IPS-18c (cell line): ENCODE measurements around the gene KRT2.

Source experiments
- H3K4me3 ChIP-seq: 2 replicates; pipeline ENCODE4 v1.7.0; 2013; ENCODE audit warnings: low read depth, mild to moderate bottlenecking, low read length, moderate library complexity; ENCODE audit not compliant: insufficient read depth
- H3K9me3 ChIP-seq: one replicate; pipeline ENCODE4 v1.6.1; 2013; ENCODE audit warnings: mild to moderate bottlenecking, low read length, moderate library complexity; ENCODE audit not compliant: control insufficient read depth, insufficient read depth

Gene KRT2

DNA sequence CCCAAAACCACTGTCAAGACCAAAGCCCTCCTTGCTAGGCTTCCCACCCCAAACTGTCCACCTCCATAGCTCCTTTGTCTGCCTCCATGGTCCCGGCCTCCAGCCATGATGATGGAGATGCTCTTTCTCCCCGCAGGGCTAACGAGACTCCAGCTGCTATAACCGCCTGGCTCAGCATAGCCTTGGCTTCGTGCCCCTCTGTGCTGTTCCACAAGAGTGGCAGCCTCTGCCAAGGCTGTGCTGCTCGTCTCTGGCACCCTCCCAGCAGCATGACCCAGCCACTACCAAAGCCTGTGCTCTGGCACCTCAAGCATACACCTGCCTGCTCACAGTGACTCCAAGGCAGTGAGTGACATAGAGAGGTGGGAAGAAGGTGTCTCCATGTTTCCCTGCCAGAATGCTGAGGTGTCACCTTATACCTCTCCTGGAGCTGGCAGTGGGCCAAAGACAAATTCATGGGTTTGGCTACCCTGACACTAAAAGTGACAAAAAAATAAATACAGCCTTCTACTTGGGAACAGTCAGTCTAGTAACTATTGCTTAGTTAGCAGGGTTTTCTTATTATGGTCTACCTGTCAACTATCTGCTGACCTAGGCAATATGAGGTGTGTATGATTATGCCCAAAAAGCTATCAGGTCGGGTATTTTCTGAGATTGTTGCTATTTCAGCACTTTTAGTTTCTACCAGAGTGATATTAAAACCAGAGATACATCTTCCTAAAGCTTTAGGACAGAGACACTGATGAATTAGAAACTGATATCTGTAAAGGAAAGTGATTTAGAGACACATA is 17.6 kb downstream of the KRT2 start:
- H3K9me3 ChIP-seq: no peaks in the 10 kb centered on the region
- H3K4me3 ChIP-seq: no peak overlapping the region

GRCh38 chr12:52633383-52633782 is 18.6 kb downstream of the KRT2 start:
- no peaks in the 10 kb centered on the region for H3K9me3 ChIP-seq
- H3K4me3 ChIP-seq: no peak overlapping the region

GRCh38 chr12:52632656-52633055 is 19.4 kb downstream of the KRT2 start:
- no peaks in the 10 kb centered on the region for H3K9me3 ChIP-seq
- H3K4me3 ChIP-seq: no peak overlapping the region

GRCh38 chr12:52631676-52632459 is 20.1 kb downstream of the KRT2 start:
- no peak overlapping the region for H3K4me3 ChIP-seq

DNA sequence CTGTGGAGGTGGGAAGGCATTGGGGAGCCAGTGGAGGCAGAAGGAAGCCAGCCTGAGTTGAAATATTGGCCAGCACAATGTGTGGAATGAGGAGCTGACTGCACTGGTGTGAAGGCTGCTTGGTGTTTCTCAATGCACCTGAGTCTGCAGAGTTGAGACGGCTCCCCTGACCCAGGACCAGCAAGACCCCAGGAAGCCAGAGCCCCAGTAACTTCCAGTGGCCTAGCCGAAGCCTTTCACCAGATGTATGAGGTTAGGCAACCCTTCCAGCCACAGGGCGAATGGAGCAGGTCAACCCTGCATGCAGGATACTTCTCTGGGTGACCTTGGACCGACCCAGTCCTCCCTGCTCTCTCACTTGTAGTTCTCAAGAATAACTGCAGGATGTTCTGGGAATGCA is 20.7 kb downstream of the KRT2 start:
- Histone ChIP-seq H3K9me3 (no peaks in the 10 kb centered on the region), H3K4me3 (no peak overlapping the region)

More at GRCh38 chr12:52631676-52632459, 20.1 kb downstream of the KRT2 start:
- no peaks in the 10 kb centered on the region for H3K9me3 ChIP-seq

GRCh38 chr12:52630599-52631200 is 21.3 kb downstream of the KRT2 start:
- Histone ChIP-seq H3K4me3 (no peak overlapping the region), H3K9me3 (no peaks in the 10 kb centered on the region)

DNA sequence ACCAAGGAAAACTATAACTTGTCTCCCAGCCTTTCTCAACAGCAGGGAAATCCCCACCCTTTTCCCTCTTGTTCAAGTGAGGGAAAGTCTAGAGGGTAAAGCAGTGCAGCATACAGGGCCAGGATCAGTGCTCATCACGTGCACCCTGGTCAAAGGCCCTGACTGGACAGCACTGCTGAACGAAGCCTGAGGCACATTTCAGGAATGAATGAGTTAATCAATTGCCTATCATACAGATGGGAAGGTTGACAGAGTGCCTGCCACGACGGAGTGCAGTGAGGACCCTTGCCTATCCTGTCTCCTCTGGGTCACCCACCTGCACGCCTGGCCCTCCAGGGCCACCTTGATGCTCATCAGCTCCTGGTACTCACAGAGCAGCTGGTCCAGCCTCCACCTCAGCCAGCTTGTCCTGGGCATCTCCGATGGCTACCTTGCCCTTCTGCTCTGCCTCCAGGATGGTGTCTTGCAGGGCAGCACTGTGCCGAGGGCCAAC is 22.0 kb downstream of the KRT2 start:
- no peak overlapping the region for H3K4me3 ChIP-seq
- H3K9me3 ChIP-seq: no peaks in the 10 kb centered on the region

DNA sequence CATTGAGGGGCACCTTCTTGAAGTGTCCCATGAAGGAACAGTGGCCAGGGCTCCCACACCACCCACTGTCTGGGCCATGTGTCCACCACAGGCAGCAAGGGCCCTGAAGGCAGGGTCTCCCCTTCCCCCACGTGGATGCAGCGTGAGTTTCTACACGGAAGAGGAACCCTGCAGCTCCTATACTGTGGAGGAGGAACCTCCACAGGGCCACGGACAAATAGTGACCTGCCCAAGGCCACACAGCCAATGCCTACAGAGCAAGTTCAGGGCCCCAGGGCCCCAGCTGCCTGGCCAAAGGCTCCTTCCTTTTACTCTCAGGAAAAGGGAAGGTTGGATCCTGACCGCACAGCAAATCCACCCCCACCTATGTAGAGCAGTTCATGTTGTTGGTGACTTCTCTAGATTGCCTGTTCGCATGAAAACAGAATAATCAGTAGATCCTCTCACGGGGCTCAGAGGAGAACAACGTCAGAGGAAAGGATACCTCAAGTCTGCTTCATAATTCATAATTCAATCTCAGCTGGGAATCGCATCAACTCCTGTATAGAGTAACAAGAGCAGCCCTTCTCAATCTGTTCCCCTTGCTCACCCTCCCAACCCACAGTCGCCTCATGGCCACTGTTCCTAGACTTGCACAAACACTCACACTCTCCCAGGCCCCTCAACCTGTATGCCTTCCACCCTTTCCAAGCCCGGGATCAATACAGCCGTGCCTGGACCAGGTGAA is 22.6 kb downstream of the KRT2 start:
- Histone ChIP-seq H3K9me3 (no peaks in the 10 kb centered on the region), H3K4me3 (no peak overlapping the region)

GRCh38 chr12:52628841-52629240 is 23.2 kb downstream of the KRT2 start:
- H3K9me3 ChIP-seq: no peaks in the 10 kb centered on the region
- H3K4me3 ChIP-seq: no peak overlapping the region

DNA sequence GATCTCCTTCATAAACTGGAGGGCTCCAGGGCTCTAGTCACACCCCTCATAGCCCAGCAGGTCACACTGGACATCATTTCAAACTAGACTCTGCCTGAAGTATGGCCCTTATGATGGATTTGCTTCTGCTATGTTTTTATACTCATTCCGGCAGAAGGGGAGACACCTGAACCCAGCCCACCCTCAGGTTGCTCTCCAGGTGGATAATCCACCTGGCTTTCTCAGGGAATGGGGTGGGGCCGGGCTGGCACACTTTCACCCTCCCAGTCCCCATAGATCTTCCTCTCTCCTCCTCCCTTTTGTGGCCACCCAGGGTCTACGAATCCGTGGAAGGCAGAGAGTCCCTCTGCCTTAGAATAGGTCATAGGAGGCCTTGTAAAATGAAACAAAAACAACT is 23.9 kb downstream of the KRT2 start:
- Histone ChIP-seq H3K9me3 (no peaks in the 10 kb centered on the region), H3K4me3 (no peak overlapping the region)

DNA sequence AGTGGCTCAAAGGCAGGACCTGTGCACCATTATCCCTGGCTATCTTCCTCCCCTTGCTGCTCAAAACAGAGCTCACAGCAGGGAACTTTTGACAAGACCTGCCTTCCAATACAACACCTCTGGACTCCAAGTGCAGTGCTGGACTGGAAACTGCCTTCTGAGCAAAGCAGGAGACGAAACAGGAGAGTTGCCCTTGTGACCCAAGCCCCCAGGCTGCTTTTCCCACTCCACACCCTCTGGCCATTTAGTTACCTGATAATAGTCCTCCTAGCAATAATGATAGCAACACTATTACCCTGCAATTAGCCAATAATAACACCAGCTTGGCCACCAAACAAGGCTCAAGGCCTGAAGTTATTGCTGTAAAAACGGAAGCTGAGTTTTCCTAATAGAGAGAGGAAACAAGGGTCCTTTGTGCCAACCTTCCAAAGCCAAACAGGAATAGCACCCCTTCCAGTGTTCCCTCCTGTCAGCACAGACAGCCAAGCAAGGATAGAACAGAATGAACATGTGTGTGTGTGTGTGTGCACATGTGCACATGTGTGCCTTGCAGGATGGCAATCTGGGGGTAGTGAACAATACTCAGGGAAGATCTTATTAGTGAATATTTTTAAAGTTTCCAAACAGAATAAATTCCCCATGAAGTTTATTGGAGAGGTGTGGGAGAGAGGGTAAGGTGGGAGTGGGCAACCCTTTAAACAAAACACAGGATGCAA is 24.5 kb downstream of the KRT2 start:
- no peak overlapping the region for H3K4me3 ChIP-seq
- no peaks in the 10 kb centered on the region for H3K9me3 ChIP-seq

GRCh38 chr12:52622349-52622748 is 29.7 kb downstream of the KRT2 start:
- no peaks in the 10 kb centered on the region for H3K9me3 ChIP-seq
- no peak overlapping the region for H3K4me3 ChIP-seq

DNA sequence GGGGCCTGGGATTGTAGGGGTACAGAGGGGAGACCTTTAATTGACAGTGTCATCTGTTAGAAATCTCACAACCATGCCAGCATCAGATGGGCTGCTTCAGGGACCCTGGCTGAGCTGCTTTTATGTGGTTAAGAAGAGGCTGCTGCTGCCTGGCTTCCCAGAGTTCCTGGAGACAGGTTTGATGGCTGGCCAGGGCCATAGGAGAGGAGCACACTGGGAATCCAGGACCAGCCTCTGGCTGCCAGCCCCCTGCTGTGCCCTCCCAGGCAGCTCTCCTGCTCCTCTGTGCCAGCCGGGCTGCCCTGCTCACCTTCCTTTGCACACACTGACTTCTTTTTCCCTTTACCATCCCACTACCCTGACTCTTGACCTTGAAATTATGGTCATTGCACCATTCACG is 33.1 kb downstream of the KRT2 start:
- Histone ChIP-seq H3K4me3 (no peak overlapping the region), H3K9me3 (no peaks in the 10 kb centered on the region)

DNA sequence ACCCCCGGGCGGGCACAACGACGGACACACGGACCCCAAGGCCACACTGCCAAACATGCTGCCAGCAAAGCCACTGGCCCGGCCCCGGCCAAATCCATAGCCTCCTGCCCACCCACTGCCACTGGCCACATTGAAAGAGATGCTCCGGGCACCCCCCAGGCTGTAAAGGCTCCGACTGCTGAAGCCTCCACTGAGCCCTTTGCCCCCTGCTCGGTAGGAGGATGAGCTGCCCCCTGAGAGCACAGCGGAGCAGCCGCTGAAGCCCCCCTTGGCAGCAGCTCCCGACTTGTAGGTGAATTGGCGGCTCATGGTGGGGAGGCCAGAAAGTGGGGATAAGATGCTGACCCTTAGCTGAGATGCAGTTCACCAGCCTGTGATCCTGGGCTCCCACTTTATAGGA is 33.8 kb downstream of the KRT2 start, which contains the start of gene KRT73:
Gene KRT73, minus strand, starts transcription at position 344 of the 400 bp plus-strand sequence. Its CDS starts 35 bp downstream, at position 309.
- no peaks in the 10 kb centered on the region for H3K9me3 ChIP-seq

DNA sequence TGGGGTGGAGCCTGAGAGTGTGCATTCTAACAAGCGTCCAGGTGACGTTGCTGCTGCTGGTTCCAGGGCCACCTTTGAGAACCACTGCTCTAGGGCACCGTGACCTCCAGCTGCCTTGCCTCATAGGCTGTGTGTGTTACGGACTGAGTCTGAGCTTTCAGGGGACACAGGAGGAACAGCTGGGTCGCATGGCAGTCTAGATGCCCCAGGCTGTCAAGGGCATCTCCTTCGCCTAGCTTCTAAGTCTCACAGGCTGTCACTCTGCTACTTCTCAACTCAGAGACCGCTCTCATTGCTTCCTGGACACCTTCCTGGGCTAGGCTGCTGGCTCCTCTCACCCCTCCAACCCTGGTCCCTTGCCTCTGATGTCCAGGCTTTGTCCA is 34.6 kb downstream of the KRT2 start:
- H3K4me3 ChIP-seq: no peak overlapping the region
- H3K9me3 ChIP-seq: no peaks in the 10 kb centered on the region

More for the DNA sequence above, 33.8 kb downstream of the KRT2 start, which contains the start of gene KRT73:
- H3K4me3 ChIP-seq: no peak within 1 kb of the TSS

GRCh38 chr12:52616680-52617402 is 35.2 kb downstream of the KRT2 start:
- Histone ChIP-seq H3K4me3 (no peak overlapping the region), H3K9me3 (no peaks in the 10 kb centered on the region)
